Measurements from ENCODE around the gene PDK4.
"Not testable (repeated sequence)": the region's sequence is repeated elsewhere in the genome, so short reads cannot be mapped to it uniquely, and the experiment has no call there.

The PDK4 gene

DNA sequence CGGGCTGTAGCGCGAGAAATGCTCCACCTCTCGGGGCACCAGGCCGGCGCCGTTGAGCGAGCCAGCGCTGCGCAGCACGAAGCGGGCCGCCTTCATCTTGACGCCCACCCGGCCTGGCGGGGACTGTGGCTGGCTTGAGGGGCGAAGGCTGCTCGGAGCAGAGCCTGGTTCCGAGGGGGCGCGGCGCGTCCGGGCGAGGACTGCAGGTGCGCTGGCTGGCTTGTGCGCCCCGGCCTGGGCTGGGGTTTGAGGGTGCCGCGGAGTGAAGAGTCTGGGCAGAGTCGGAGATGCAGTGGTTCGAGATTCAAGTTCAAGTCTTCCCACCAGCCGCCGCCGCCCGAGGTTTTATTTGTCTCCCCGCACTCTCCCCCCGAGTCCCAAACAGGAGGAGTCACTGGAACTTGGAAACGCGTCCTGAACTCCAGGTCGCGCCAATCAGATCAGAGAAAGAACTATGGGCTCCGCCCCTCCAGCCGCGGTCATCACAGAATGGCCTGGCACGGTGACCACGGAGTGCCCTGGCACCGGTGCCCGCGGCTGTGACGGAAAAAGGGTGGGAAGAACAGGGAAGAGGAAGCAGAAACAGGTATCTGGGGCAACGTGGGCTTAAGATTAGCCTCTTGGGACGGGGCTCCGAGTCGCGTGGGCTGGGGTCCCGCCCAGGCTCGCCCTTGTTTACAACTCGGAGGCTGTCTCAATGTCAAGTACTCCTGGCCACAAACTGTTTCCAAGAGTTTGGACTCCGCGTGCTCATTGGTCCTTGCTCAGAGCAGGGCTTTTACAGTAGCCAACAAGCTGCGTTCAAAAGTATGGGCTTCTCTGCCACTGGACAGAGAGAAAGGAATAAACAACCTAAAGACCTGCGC is at the start of gene PDK4:
Gene PDK4, minus strand, starts transcription at position 319 of the 866 bp plus-strand sequence. Its CDS starts 223 bp downstream, at position 96.
- peak; percentile 90 for DNase-seq

- no peak for DNase-seq
These were observed 45.9 kb upstream of the PDK4 start for GRCh38 chr7:95642173-95642572.

DNA sequence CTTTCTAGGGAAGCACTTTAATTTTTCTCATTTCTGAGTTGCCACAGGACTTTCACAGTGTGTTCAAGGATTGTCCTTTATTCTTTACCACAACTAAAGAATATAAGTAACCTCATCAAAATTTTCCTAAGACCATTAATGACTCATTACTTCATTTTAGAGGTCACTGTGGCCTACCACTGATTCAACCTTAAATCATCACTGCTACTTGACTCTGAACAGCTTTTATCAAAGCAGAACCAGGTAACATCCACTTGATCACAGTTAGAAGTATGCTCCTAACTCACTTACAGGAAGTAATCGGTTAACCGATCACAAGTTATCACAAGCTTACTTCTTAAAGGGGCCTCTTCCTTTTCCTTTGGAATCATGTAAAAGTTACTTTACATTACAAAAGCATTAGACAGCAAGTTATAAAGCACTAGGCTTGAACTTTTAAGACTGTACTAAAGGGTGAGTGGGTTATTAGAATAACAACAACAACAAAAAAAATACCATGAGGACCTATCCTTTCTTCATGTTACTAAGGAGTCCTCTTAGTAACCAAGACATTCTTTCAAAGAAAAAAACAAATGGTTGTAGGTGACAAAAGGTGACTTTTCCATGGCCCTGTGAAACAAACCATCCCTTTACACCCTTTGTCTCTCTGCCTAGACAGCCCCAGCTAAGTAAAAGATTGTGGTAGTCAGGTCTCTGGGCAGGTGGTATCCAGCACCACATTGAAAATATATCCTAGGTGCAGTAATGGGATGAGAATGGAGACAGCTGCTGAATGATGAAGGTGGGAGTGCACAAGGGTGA is 40.0 kb upstream of the PDK4 start:
- DNase-seq = no peak

- DNase-seq = no peak
These were observed 36.3 kb upstream of the PDK4 start for GRCh38 chr7:95632609-95633008.

GRCh38 chr7:95631527-95631926 is 35.2 kb upstream of the PDK4 start:
- no peak for DNase-seq

DNA sequence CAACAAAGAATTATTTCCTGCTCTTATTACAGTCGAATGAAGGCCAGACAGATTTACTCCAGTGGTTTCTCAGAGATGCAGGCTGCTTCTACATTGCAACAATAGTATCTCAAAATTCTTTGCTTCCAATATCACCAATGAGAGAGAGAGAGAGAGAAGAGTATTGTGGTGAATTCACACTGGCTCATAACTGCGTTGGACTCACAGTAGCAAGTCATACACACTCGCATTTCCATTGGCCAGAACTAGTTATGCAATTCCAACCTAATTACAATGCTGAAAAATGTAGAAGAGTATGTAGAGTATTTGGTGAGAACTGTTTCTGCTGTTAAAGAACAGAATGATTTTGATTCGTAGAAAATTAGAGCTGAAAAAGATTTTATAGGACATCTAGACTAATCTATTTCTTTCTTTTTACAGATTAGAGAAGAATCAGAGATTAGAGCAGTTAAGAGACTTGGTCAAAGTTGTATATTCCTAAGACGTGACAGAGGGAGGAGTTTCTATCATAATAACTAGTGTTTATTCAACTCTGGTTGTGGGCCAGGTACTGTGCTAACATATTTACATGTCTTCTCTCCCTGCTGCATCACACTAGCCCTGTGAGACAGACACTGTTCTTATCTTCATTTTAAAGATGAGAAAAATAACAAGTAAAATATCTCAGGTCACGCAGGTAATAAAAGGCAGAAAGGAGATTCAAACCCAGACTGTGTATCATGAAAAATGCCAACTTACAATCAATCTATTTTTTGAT is 34.6 kb upstream of the PDK4 start:
- peak; percentile 48 for DNase-seq

DNA sequence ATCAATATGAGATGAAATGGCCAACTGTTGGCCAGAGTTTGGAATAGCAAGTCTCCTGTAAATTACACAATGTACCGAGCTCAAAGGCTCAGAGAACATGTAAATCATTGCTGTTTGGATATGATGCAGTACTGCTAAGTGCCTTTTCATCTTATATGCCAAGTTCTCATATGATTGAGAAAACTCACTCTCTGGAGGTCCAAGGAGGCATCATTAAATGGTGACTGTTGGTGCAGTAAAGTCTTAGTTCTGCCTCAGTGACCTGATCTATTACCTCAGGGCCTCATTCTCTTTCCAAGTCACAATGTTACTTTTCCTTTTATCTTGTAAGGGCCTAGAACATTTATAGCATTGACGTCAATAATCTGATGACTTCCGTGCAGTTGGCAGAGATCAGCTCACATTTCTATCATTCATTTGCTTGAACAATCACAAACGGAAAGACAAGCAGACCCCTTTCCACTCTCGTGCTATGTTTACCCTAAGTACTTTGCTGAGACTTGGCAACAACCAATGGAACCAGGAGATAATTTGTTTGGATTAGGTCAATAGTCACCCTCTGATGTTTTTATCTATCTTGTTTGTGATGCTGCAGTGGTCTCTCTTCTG is 32.6 kb upstream of the PDK4 start:
- DNase-seq = peak; percentile 99

- DNase-seq = no peak
These were observed 27.5 kb upstream of the PDK4 start for GRCh38 chr7:95623788-95624187.

DNA sequence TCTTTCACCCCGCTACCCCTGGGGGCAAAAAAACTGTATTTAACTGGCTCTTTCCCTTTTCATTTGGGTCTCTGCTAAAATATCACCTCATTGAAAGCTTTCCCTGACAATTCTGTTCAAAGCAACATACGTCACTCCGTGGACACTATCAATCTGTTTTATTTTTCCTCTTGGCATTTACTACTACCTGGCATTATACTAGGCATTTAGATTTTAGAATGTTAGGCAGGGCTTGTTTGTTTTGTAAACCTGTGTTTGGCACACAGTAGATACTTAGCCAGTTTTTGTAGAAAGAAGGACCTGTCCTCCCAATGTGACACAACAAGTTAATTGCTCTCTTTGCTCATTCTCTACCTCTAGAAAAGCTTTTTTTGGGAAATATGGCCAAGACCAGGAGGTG is 26.5 kb upstream of the PDK4 start:
- DNase-seq = no peak

- no peak for DNase-seq
These were observed 25.8 kb upstream of the PDK4 start for GRCh38 chr7:95622001-95622549.

GRCh38 chr7:95621404-95621803 is 25.1 kb upstream of the PDK4 start:
- DNase-seq = no peak

- DNase-seq = no peak
These were observed 24.3 kb upstream of the PDK4 start for GRCh38 chr7:95620631-95621030.

GRCh38 chr7:95619921-95620320 is 23.6 kb upstream of the PDK4 start:
- DNase-seq = no peak

DNA sequence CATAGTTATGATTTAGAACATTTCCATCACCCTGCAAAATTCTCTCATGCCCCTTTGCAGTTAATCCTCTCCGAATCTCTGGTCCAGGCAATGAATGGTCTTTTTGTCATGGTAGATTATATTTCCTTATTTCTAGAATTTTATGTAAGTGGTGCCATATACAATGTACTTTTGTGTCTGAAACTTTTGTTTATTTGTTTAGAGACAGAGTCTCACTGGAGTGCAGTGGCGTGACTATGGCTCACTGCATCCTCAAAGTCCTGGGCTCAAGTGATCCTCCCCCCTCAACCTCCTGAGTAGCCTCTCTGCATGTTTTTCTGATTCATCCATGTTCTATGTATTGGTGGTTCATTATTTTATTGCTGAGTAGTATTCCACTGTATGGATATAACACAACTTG is 23.2 kb upstream of the PDK4 start:
- DNase-seq = no peak

DNA sequence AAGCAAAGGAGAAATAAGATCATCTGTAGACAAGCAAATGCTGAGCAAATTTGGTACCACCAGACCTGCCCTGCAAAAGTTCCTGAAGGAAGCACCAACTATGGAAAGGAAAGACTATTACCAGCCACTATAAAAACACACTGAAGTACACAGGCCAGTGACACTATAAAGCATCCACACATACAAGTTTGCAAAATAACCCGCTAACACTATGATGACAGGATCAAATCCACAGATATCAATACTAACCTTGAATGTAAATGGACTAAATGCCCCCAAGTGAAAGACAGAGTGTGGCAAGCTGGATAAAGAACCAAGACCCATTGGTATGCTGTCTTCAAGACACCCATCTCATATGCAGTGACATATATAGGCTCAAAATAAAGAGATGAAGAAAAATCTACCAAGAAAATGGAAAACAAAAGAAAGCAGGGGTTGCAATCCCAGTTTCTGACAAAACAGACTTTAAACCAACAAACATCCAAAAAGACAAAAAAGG is 18.2 kb upstream of the PDK4 start:
- no peak for DNase-seq

GRCh38 chr7:95611224-95611623 is 14.9 kb upstream of the PDK4 start:
- DNase-seq = no peak

DNA sequence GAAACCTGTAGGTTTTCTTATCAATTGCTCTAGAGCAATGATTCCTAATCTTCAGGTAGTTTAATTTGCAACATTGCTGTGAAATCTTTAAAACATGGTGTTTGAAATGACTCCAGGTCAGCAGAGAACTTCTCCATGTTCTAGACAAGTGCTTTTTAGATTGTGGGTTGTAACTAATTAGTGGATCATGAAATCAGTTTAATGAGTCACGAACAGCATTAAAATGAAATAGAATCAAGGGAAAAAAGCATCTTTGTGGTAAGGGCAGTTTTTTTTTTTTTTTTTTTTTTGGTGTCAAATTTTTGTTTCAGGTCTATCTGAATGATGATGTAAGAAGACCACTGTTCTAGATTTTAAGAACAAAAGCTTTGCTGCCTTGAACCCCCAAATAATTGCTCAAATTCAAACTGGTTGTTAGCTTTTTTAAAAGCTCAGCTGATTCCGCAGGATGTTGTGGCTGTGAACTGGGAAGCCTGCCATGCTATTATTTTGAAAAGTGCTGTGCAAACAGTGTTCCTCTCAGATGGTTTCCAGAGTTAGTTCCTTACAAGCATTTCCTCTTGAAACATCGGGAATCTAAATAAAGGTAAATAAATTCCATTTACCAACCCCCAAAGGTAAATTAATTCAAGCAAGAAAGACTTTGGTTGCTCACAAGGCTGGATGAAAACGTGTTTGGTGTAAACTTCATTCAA is 13.1 kb upstream of the PDK4 start:
- DNase-seq = peak; percentile 63

- peak; percentile 74 for DNase-seq
These were observed 12.2 kb upstream of the PDK4 start for GRCh38 chr7:95608359-95609173.

GRCh38 chr7:95607561-95607960 is 11.2 kb upstream of the PDK4 start:
- DNase-seq = no peak

GRCh38 chr7:95605275-95605674 is 9.0 kb upstream of the PDK4 start:
- DNase-seq = no peak

DNA sequence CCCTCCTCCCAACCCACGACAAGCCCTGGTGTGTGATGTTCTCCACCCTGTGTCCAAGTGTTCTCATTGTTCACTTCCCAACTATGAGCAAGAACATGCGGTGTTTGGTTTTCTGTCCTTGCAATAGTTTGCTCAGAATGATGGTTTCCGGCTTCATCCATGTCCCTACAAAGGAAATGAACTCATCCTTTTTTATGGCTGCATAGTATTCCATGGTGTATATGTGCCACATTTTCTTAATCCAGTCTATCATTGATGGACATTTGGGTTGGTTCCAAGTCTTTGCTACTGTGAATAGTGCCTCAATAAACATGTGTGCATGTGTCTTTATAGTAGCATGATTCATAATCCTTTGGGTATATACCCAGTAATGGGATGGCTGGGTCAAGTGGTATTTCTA is 8.5 kb upstream of the PDK4 start:
- DNase-seq = not testable (repeated sequence)

Data from SHP77 treated with DMSO at 0.1 percent for 48 hours (cell line).